H1 (cell line): ENCODE data around the gene USP36. TPM values are rescaled to one million over a fixed set of nuclear protein-coding genes. Genes with fewer than 3 reads are reported as not detected.

Source experiments
- BRCA1 ChIP-seq: IDR thresholded peaks from 2 replicates; pipeline ENCODE4 v1.6.1; 2012; ENCODE audit warnings: low read depth, low read length, improper control_type of control experiment
- CTCF ChIP-seq, 3 experiments: IDR thresholded peaks; 1 replicate in 2 of 3; 2 replicates in 1 of 3; pipeline versions ENCODE4 v1.5.1 to v1.6.1; 2011; ENCODE audit warnings: low read length in 3 of 3, mild to moderate bottlenecking in 3 of 3, inconsistent platforms in 2 of 3, low read depth in 1 of 3, moderate library complexity in 1 of 3; ENCODE audit not compliant: insufficient read depth in 1 of 3; ENCODE audit errors: control extremely low read depth in 1 of 3
- KDM4A ChIP-seq: IDR thresholded peaks from one replicate; pipeline ENCODE4 v1.7.1; 2012; ENCODE audit warnings: low read depth, mild to moderate bottlenecking, moderate library complexity, low read length, inconsistent platforms; ENCODE audit not compliant: severe bottlenecking
- TAF1 ChIP-seq: IDR thresholded peaks from 2 replicates; pipeline ENCODE4 v1.6.1; 2011; ENCODE audit warnings: mild to moderate bottlenecking, low read depth, low read length
- TBP ChIP-seq: IDR thresholded peaks from 2 replicates; pipeline ENCODE4 v1.6.1; 2011; ENCODE audit warnings: low read depth, low read length, improper control_type of control experiment
- polyA plus RNA-seq, 7 experiments: library from polyadenylated mRNA; depleted of rRNA in 3 of 7; stranded (reverse) in 5 of 7; unstranded in 2 of 7; fragments of >200 nt in 5 of 7; fragments of 200-250 nt in 2 of 7; gene quantifications; 1 replicate in 5 of 7; 2 replicates in 1 of 7; 4 replicates in 1 of 7; pipeline versions ENCODE4 v1.2.1 to v1.2.3, GENCODE V29; 2011 to 2013; ENCODE audit warnings: missing spikeins in 2 of 7, mixed read lengths in 2 of 7
- total RNA-seq: library from RNA; stranded (reverse); fragmentation: NEBNext Ultra II Directional; extraction: Animal tissue kit (Norgen Biotek cat#: 25700); gene quantifications from 2 replicates; pipeline ENCODE4 v1.2.1, GENCODE V29; 2021

The USP36 gene
- total and polyA plus RNA-seq, 2 of the 8 experiments (the other 6 are each of a cell fraction or from before 2014, with no cell fraction given): 40.7 to 67.7 TPM

GRCh38 chr17:78817123-78817522 is 23.5 kb downstream of the USP36 start (continued):
- no peak for TF ChIP-seq CTCF (IDR thresholded peaks at IDR 0.05; ENCODE audit: control extremely low read depth in 1 of 3, insufficient read depth in 1 of 3, low read depth in 1 of 3, low read length in 3 of 3)
- TF ChIP-seq BRCA1: no peak
- TF ChIP-seq TBP: no peak
- TF ChIP-seq KDM4A: no peak
- no peak for TF ChIP-seq TAF1
